Epithelial cell of esophagus (primary cell): ENCODE measurements around the gene SKOR2.
"Not testable (repeated sequence)": the region's sequence is repeated elsewhere in the genome, so short reads cannot be mapped to it uniquely, and the experiment has no call there.

Source experiments
- DNase-seq: peaks from one replicate; pipeline ENCODE4 v3.0.0; 2010; ENCODE audit warnings: low read depth
- H3K4me3 ChIP-seq: 2 replicates; pipeline ENCODE4 v1.5.1; 2011; ENCODE audit warnings: mild to moderate bottlenecking, low read length, control low read depth
- CTCF ChIP-seq: IDR thresholded peaks from 2 replicates; pipeline ENCODE4 v1.5.1; 2011; ENCODE audit warnings: low read depth, mild to moderate bottlenecking, low read length, control low read depth, inconsistent platforms; ENCODE audit not compliant: insufficient read depth; ENCODE audit errors: missing control alignments

The SKOR2 gene

DNA sequence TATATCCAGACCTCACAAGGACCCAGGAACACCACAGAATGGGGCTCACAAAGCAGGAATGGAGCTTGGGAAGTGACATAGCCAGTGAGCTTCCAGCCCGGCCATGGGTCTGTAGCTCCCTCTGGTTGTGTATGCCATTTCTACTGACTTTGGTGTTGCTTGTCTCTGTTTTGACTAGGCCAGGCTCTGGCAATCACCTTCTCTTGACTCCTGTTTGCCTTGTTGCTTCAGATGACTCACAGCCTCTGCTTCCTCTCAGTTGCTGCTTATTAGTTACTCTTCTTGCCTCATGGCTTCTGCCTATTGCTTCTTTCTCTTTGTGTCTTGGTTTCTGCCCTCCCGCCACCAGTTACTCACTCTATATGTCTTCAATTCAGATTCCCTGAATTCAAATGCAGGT lies 59.5 kb downstream of the SKOR2 start:
- no peak overlapping the region for H3K4me3 ChIP-seq
- no peak for TF ChIP-seq CTCF
- DNase-seq, result peak; percentile 75

DNA sequence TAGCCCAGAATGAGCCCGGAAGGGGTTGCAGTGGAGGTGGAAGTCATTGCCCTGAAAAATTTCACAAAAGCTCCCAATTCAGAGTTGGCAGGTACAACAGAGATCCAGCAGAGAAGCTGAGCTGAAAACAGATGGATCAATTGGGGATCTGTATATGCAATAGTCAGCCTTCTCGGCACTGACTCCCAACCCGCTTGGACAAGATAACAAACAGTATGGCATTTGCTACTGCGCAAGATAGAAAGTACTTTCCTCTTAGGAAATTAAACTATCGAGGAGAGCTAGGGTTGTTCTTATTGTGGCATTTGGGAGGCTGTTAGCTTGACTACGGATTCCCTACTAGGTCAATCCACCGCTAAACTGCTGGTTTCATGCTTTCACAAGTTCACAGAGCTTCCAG lies 63.7 kb downstream of the SKOR2 start:
- H3K4me3 ChIP-seq, result no peak overlapping the region
- TF ChIP-seq CTCF, result no peak
- no peak for DNase-seq

DNA sequence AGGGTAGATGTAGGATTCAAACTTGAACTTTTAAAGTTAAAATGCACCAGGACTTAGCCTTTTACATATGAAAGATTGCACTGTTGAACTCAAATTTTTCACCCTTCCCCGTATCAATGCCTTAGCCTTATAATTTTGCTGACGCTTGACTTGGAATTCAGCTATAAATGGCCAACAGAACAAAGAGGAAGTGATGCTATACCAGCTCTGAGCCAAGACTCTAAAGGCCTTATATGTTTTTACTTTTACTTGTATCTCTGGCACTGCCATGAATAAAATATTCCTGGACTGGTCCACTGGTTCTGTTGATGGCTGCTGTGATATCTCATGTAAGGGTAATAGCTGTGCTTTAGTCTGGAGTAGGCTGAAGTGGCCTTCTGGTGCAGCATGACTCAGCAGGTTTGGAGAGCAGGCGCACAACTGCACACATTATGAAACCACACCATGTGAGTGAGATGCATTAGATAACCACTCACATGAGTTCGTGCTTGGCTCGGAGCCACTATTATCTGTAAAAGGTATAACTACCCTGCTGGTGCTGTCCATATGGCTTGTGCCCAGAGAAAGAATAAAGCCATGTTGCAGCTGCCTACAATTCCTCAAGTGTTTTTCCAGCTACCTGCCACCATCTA lies 66.9 kb downstream of the SKOR2 start:
- H3K4me3 ChIP-seq, result no peak overlapping the region
- peak; percentile 73 for DNase-seq
- no peak for TF ChIP-seq CTCF

DNA sequence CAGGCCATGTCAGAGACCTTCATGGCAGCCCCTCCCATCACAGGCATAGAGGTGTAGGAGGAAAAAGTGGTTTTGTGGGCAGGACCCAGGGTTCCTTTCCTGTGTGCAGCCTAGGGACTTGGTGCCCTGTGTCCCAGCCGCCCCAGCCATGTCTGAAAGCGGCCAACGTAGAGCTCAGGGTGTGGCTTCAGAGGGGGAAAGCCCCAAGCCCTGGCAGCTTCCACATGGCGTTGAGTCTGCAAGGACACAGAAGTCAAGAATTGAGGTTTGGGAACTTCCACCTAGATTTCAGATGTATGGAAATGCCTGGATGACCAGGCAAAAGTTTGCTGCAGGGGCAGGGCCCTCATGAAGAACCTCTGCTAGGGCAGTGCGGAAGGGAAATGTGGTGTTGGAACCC lies 69.3 kb downstream of the SKOR2 start:
- not testable (repeated sequence) for DNase-seq, H3K4me3 ChIP-seq

DNA sequence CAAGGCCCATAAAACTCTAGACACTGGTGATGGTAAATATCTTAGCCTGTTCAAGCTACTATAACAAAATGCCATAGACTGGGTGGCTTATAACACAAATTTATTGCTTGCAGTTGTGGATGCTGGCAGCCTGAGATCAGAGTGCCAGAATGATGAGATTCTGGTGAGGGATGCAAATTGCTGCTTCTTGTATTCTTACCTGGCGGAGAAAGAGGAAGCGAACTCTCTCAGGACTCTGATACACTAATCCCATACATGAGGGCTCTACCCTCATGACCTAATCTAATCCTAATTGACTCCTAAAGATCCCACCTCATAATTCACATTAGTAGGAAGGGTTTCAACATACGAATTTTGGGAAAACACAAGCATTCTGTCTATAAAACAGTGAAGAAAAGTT lies 70.7 kb downstream of the SKOR2 start:
- no peak for DNase-seq
- TF ChIP-seq CTCF, result no peak
- no peak overlapping the region for H3K4me3 ChIP-seq

GRCh38 chr18:47179520-47179919 lies 71.9 kb downstream of the SKOR2 start:
- no peak overlapping the region for H3K4me3 ChIP-seq
- no peak for DNase-seq
- no peak for TF ChIP-seq CTCF

- TF ChIP-seq CTCF, result no peak
- DNase-seq, result peak; percentile 96
- peak within 1 kb of the TSS; percentile 88 for H3K4me3 ChIP-seq
Observed at GRCh38 chr18:47175898-47176575, 75.4 kb downstream of the SKOR2 start, which contains the start of gene IER3IP1. Gene IER3IP1, minus strand, starts transcription at chr18:47176364. Its CDS starts 87 bp downstream, at chr18:47176277.
